Pancreas (tissue), 10 donors: ENCODE results near the gene CD1E. TPM values are rescaled to one million over a fixed set of nuclear protein-coding genes. Genes with fewer than 3 reads are reported as not detected.

Experiments used
- ATAC-seq, 4 donors: fragments of 200-7000 bp; cut with Tn5 transposase; one replicate each; pipeline versions ENCODE4 v1.8.0 to v1.9.1; 2020; ENCODE audit warnings: mild to moderate bottlenecking in 4 of 4, moderate library complexity in 4 of 4
- DNase-seq, 6 donors: peaks; one replicate each; pipeline ENCODE4 v3.0.0-alpha.2; 2020
- FAIRE-seq: peaks from 2 replicates; lab custom pipeline; 2012; peaks lifted over from hg19 to GRCh38; lab: Jason Lieb, UNC
- H3K27ac ChIP-seq, 4 donors: fragments of 200-600 bp; sonication (generic); 1 replicate in 3 of 4; 2 replicates in 1 of 4; pipeline versions ENCODE4 v1.5.0 to v1.8.0; 2020
- H3K27me3 ChIP-seq, 4 donors: fragments of 200-600 bp; one replicate each; pipeline ENCODE4 v1.8.0; 2021
- H3K36me3 ChIP-seq, 3 donors: fragments of 200-600 bp; sonication (generic) in 1 of 3; one replicate each; pipeline versions ENCODE4 v1.5.0 to v1.8.0; 2020 to 2021
- H3K4me1 ChIP-seq, 3 donors: fragments of 200-600 bp; one replicate each; pipeline ENCODE4 v1.8.0; 2021
- H3K4me3 ChIP-seq, 4 donors: fragments of 200-600 bp; sonication (generic) in 2 of 4; one replicate each; pipeline versions ENCODE4 v1.5.0 to v1.8.0; 2020 to 2021
- H3K9me3 ChIP-seq, 4 donors: fragments of 200-600 bp; one replicate each; pipeline ENCODE4 v1.8.0; 2021
- CTCF ChIP-seq, 4 donors: fragments of 200-600 bp; sonication (generic) in 3 of 4; IDR thresholded peaks; one replicate each; pipeline versions ENCODE4 v1.5.0 to v1.8.0; 2021; ENCODE audit warnings: antibody characterized with exemption in 4 of 4
- WGBS, 2 donors: extraction: QIAGEN DNeasy Blood & Tissue Kit; methylation state at CpG; one replicate each; pipeline ENCODE4 v1.1.7; 2013; 5-methylcytosine and 5-hydroxymethylcytosine counted together
- intact Hi-C, 3 donors: fragments of 100-400 bp; cut with DNase I; formaldehyde crosslinking; loops; one replicate each; pipeline versions ENCODE4 v1.11.1 to v1.14.2; 2022
- polyA plus RNA-seq, 2 donors: library from polyadenylated mRNA; stranded (reverse); fragments of 200-250 nt; gene quantifications; one replicate each; pipeline ENCODE4 v1.2.3, GENCODE V29; 2013
- total RNA-seq, 6 donors: library from RNA; stranded (reverse); fragmentation: NEBNext Ultra II Directional in 4 of 6; extraction: Animal tissue kit (Norgen Biotek cat#: 25700) in 4 of 6; gene quantifications; one replicate each; pipeline versions ENCODE4 v1.2.1 to v1.2.4, GENCODE V29; 2021 to 2023
- donor health status: healthy with polysubstance abuse.
- donor health status: DM: no; HTN: no; CAD: no; lungs with moderate emphysema.
- donor health status: DM: no; HTN: no; CAD: no.
- donor health status: control.
- donor health status: control.
- donor health status: Bipolar disorder and iron deficiency.
- donor health status: DM: yes; HTN: yes; CAD: no.
- donor health status: DM: no; HTN: no; CAD: no.
- donor health status: DM: no; HTN: no; CAD: no.
- donor health status: DM: yes; HTN: yes; CAD: no.

Gene CD1E
- total RNA-seq (under 1 TPM in 2 of 6 donors, not detected in 4; 0.55 to 0.72 TPM), polyA plus RNA-seq (not detected)

- intact Hi-C loops = no loop called here
- Histone ChIP-seq H3K9me3 (no peaks in the 10 kb centered on the region), H3K27ac (no peak within 1 kb of the TSS), H3K4me3 (no peak within 1 kb of the TSS), H3K27me3 (no peaks in the 10 kb centered on the region), H3K36me3 (no peaks in the 10 kb centered on the region), H3K4me1 (no peaks in the 10 kb centered on the region)
- 15 to 28% methylated on average over 6 of the region's 6 CpGs for WGBS, 2 donors
- FAIRE-seq (no peak), ATAC-seq (peak in 1 of 4 donors; percentile 62), DNase-seq (no peak)
- TF ChIP-seq CTCF (IDR thresholded peaks at IDR 0.05) = no peak
Measured at GRCh38 chr1:158353303-158354075, at the start of gene CD1E. CD1E (plus strand) TSS chr1:158353894; CDS start chr1:158353989, 95 bp downstream.

- TF ChIP-seq CTCF (IDR thresholded peaks at IDR 0.05) = no peak
Measured at GRCh38 chr1:158310623-158311022, 43.1 kb upstream of the CD1E start.

GRCh38 chr1:158311066-158311465 lies 42.6 kb upstream of the CD1E start:
- H3K36me3 ChIP-seq = no peaks in the 10 kb centered on the region
- H3K4me1 ChIP-seq = no peaks in the 10 kb centered on the region
- no peaks in the 10 kb centered on the region for H3K9me3 ChIP-seq
- FAIRE-seq (no peak), ATAC-seq (no peak), DNase-seq (no peak)
- H3K27ac ChIP-seq = no peak overlapping the region
- intact Hi-C loops = no loop called here
- 42 to 55% methylated on average over 2 of the region's 2 CpGs for WGBS, 2 donors
- H3K4me3 ChIP-seq = no peak overlapping the region
- TF ChIP-seq CTCF (IDR thresholded peaks at IDR 0.05) = no peak
- H3K27me3 ChIP-seq = no peaks in the 10 kb centered on the region

More at GRCh38 chr1:158310623-158311022, 43.1 kb upstream of the CD1E start:
- FAIRE-seq (no peak), ATAC-seq (no peak), DNase-seq (no peak)
- Histone ChIP-seq H3K27ac (no peak overlapping the region), H3K4me3 (no peak overlapping the region), H3K4me1 (no peaks in the 10 kb centered on the region), H3K27me3 (no peaks in the 10 kb centered on the region), H3K9me3 (no peaks in the 10 kb centered on the region), H3K36me3 (no peaks in the 10 kb centered on the region)
- 56 to 69% methylated on average over 1 of the region's 1 CpG for WGBS, 2 donors
- intact Hi-C loops = no loop called here

GRCh38 chr1:158323866-158324265 lies 29.8 kb upstream of the CD1E start:
- no peak for TF ChIP-seq CTCF (IDR thresholded peaks at IDR 0.05)
- ATAC-seq = no peak
- DNase-seq = no peak
- no peak overlapping the region for H3K27ac ChIP-seq
- no peaks in the 10 kb centered on the region for H3K9me3 ChIP-seq
- intact Hi-C loops = no loop called here
- no peaks in the 10 kb centered on the region for H3K36me3 ChIP-seq
- FAIRE-seq = no peak
- 48 to 52% methylated on average over 1 of the region's 1 CpG for WGBS, 2 donors
- no peaks in the 10 kb centered on the region for H3K4me1 ChIP-seq
- no peak overlapping the region for H3K4me3 ChIP-seq
- H3K27me3 ChIP-seq = no peaks in the 10 kb centered on the region

- Histone ChIP-seq H3K36me3 (no peaks in the 10 kb centered on the region), H3K9me3 (no peaks in the 10 kb centered on the region), H3K4me1 (no peaks in the 10 kb centered on the region), H3K27ac (no peak overlapping the region), H3K4me3 (no peak overlapping the region), H3K27me3 (no peaks in the 10 kb centered on the region)
- FAIRE-seq = no peak
- TF ChIP-seq CTCF (IDR thresholded peaks at IDR 0.05) = no peak
- 63 to 74% methylated on average over 4 of the region's 4 CpGs for WGBS, 2 donors
- ATAC-seq = no peak
- intact Hi-C loops = no loop called here
- no peak for DNase-seq
Measured at GRCh38 chr1:158324395-158324794, 29.3 kb upstream of the CD1E start.
